Measurements from ENCODE around the gene CCL13.

The CCL13 gene

GRCh38 chr17:34379868-34380267, 23.6 kb downstream of the CCL13 start:
- Mint-ChIP-seq H3K36me3 (ENCODE audit: low read depth) (no peaks in the 10 kb centered on the region), H3K4me1 (no peaks in the 10 kb centered on the region), H3K4me3 (no peak overlapping the region), H3K9me3 (no peaks in the 10 kb centered on the region), H3K27ac (no peak overlapping the region), H3K27me3 (ENCODE audit: low read depth) (no peaks in the 10 kb centered on the region)
- no peak for TF ChIP-seq CTCF (IDR thresholded peaks at IDR 0.05; ENCODE audit: unreplicated experiment in 3 of 3)

- Mint-ChIP-seq H3K36me3 (ENCODE audit: low read depth) (no peaks in the 10 kb centered on the region), H3K27me3 (ENCODE audit: low read depth) (no peaks in the 10 kb centered on the region), H3K4me1 (peaks cover 4% of the 10 kb centered on the region), H3K27ac (peak overlapping the region; percentile 12 to 82 (median 47)), H3K4me3 (no peak overlapping the region), H3K9me3 (no peaks in the 10 kb centered on the region)
- no peak for TF ChIP-seq CTCF (IDR thresholded peaks at IDR 0.05; ENCODE audit: unreplicated experiment in 3 of 3)
These were observed 26.4 kb downstream of the CCL13 start for GRCh38 chr17:34382621-34383124.

GRCh38 chr17:34383216-34383615, 26.9 kb downstream of the CCL13 start:
- H3K27ac Mint-ChIP-seq = peak overlapping the region; percentile 12 to 82 (median 47)
- no peaks in the 10 kb centered on the region for H3K9me3 Mint-ChIP-seq
- H3K4me3 Mint-ChIP-seq = no peak overlapping the region
- H3K36me3 Mint-ChIP-seq (ENCODE audit: low read depth) = no peaks in the 10 kb centered on the region
- peaks cover 4% of the 10 kb centered on the region for H3K4me1 Mint-ChIP-seq
- H3K27me3 Mint-ChIP-seq (ENCODE audit: low read depth) = no peaks in the 10 kb centered on the region
- no peak for TF ChIP-seq CTCF (IDR thresholded peaks at IDR 0.05; ENCODE audit: unreplicated experiment in 3 of 3)

GRCh38 chr17:34384271-34384670, 28.0 kb downstream of the CCL13 start:
- no peaks in the 10 kb centered on the region for H3K27me3 Mint-ChIP-seq (ENCODE audit: low read depth)
- H3K36me3 Mint-ChIP-seq (ENCODE audit: low read depth) = no peaks in the 10 kb centered on the region
- H3K9me3 Mint-ChIP-seq = no peaks in the 10 kb centered on the region
- no peak for TF ChIP-seq CTCF (IDR thresholded peaks at IDR 0.05; ENCODE audit: unreplicated experiment in 3 of 3)
- peaks cover 4% of the 10 kb centered on the region for H3K4me1 Mint-ChIP-seq
- peak overlapping the region in 1 of 3 experiments; percentile 77 for H3K27ac Mint-ChIP-seq
- no peak overlapping the region for H3K4me3 Mint-ChIP-seq

- Mint-ChIP-seq H3K27me3 (ENCODE audit: low read depth) (peaks cover 2% of the 10 kb centered on the region), H3K9me3 (no peaks in the 10 kb centered on the region), H3K4me3 (peak overlapping the region in 1 of 3 experiments; percentile 16), H3K36me3 (ENCODE audit: low read depth) (no peaks in the 10 kb centered on the region), H3K27ac (peak overlapping the region in 2 of 3 experiments; percentile 10 to 77), H3K4me1 (peaks cover 4% of the 10 kb centered on the region)
- TF ChIP-seq CTCF (IDR thresholded peaks at IDR 0.05; ENCODE audit: unreplicated experiment in 3 of 3) = no peak
These were observed 28.7 kb downstream of the CCL13 start for GRCh38 chr17:34384822-34385605.

GRCh38 chr17:34386343-34386696, 30.0 kb downstream of the CCL13 start:
- no peaks in the 10 kb centered on the region for H3K9me3 Mint-ChIP-seq
- peaks cover 14% of the 10 kb centered on the region for H3K27me3 Mint-ChIP-seq (ENCODE audit: low read depth)
- H3K4me3 Mint-ChIP-seq = no peak overlapping the region
- no peak for TF ChIP-seq CTCF (IDR thresholded peaks at IDR 0.05; ENCODE audit: unreplicated experiment in 3 of 3)
- H3K27ac Mint-ChIP-seq = peak overlapping the region; percentile 75 to 98 (median 97)
- H3K4me1 Mint-ChIP-seq = peaks cover 4% of the 10 kb centered on the region
- no peaks in the 10 kb centered on the region for H3K36me3 Mint-ChIP-seq (ENCODE audit: low read depth)
